ENCODE results near the gene CSMD2.

DNA sequence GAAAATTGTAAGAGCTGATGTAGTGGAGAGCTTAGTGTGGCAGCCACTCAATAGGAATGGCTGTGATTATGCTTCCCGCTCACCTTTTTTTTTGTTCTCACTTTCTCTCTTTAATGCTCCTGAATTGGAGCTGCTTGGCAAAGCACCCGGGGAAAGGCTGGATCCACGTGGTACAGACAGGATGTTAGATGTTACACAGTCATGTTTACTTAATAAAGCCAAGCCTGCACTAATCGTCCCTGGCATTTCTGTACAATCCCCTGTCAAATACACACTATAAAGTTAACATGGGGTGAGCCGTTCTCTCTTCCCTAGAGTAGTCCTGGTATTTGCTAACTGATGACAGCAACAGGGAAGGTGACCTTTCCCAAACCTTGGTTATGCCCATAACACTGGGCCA is 504.8 kb downstream of the CSMD2 start:
- TF ChIP-seq POLR2A (IDR thresholded peaks at IDR 0.05): no peak
- TF ChIP-seq, protein P1, sequence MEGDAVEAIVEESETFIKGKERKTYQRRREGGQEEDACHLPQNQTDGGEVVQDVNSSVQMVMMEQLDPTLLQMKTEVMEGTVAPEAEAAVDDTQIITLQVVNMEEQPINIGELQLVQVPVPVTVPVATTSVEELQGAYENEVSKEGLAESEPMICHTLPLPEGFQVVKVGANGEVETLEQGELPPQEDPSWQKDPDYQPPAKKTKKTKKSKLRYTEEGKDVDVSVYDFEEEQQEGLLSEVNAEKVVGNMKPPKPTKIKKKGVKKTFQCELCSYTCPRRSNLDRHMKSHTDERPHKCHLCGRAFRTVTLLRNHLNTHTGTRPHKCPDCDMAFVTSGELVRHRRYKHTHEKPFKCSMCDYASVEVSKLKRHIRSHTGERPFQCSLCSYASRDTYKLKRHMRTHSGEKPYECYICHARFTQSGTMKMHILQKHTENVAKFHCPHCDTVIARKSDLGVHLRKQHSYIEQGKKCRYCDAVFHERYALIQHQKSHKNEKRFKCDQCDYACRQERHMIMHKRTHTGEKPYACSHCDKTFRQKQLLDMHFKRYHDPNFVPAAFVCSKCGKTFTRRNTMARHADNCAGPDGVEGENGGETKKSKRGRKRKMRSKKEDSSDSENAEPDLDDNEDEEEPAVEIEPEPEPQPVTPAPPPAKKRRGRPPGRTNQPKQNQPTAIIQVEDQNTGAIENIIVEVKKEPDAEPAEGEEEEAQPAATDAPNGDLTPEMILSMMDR (IDR thresholded peaks at IDR 0.05): no peak
